ENCODE results near the gene VCL. TPM values are rescaled to one million over a fixed set of nuclear protein-coding genes. Genes with fewer than 3 reads are reported as not detected.
"Not testable (repeated sequence)": the region's sequence is repeated elsewhere in the genome, so short reads cannot be mapped to it uniquely, and the experiment has no call there.

The VCL gene
- total and polyA plus RNA-seq, 2 of the 8 experiments (the other 6 are each of a cell fraction or from before 2014, with no cell fraction given): 119 to 377 TPM

DNA sequence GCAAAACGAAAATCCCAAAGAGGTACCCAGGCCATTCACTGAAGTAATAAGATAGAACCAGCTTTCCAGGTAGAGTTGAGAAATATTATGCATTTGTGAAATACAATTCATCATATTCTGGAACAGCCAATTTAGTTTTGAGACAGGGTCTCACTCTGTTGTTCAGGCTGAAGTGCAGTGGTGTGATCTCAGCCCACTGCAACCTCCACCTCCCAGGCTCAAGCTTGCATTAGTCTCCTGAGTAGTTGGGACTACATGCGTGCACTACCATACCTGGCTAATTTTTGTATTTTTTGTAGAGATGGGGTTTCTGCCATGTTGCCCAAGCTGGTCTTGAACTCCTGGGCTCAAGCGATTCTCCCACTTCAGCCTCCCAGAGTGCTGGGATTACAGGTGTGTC is 16.7 kb downstream of the VCL start:
- H4K5ac ChIP-seq (ENCODE audit: insufficient read length, low read depth, low read length); H3K36me3 ChIP-seq (ENCODE audit: control insufficient read depth in 2 of 4, insufficient read depth in 4 of 4, low read length in 3 of 4); H3K18ac ChIP-seq (ENCODE audit: extremely low read depth, low read length); H3K4ac ChIP-seq (replicated peaks; ENCODE audit: insufficient read length, low read depth, low read length); H2BK15ac ChIP-seq (ENCODE audit: low read length); H4K20me1 ChIP-seq (replicated peaks in 1 of 2; ENCODE audit: control insufficient read depth in 1 of 2, insufficient read depth in 2 of 2, low read length in 2 of 2); H3K9ac ChIP-seq (replicated peaks in 1 of 4; ENCODE audit: extremely low read depth in 1 of 4, low read depth in 3 of 4, low read length in 3 of 4); H2BK20ac ChIP-seq (ENCODE audit: low read length); H2BK120ac ChIP-seq (replicated peaks; ENCODE audit: low read depth, low read length); DNase-seq (ENCODE audit: low read depth in 1 of 2, low spot score in 2 of 2); H4K8ac ChIP-seq (ENCODE audit: extremely low read depth, insufficient read depth, low read length); H3K23ac ChIP-seq (ENCODE audit: insufficient read length); H2AK5ac ChIP-seq (ENCODE audit: low read depth, low read length); H3K23me2 ChIP-seq (ENCODE audit: low read depth, low read length); H3K9me3 ChIP-seq (ENCODE audit: insufficient read depth in 2 of 2, low read depth in 1 of 2, low read length in 1 of 2); H4K91ac ChIP-seq (replicated peaks; ENCODE audit: insufficient read length, low read length); H3K4me2 ChIP-seq (ENCODE audit: insufficient read depth in 1 of 2, low read depth in 2 of 2, low read length in 2 of 2); CTCF ChIA-PET (ENCODE audit: partially characterized antibody); FAIRE-seq; H2BK5ac ChIP-seq (ENCODE audit: low read depth, low read length); H3K4me1 ChIP-seq (replicated peaks in 1 of 4; ENCODE audit: control insufficient read depth in 3 of 4, insufficient read depth in 4 of 4, low read length in 3 of 4); H2AFZ ChIP-seq (ENCODE audit: low read length); H2BK12ac ChIP-seq (ENCODE audit: low read depth, low read length); H3K27ac ChIP-seq (ENCODE audit: low read depth, low read length); H3K14ac ChIP-seq (ENCODE audit: insufficient read length); H3K4me3 ChIP-seq (ENCODE audit: extremely low read depth in 1 of 4, insufficient read depth in 2 of 4, low read depth in 3 of 4, low read length in 4 of 4); H3K56ac ChIP-seq (replicated peaks; ENCODE audit: insufficient read length, low read depth, low read length); H3K79me1 ChIP-seq (ENCODE audit: low read depth, low read length); H3K27me3 ChIP-seq (replicated peaks in 1 of 4; ENCODE audit: control insufficient read depth in 3 of 4, extremely low read depth in 1 of 4, insufficient read depth in 3 of 4, low read length in 3 of 4): not testable (repeated sequence)
- H3K79me2 ChIP-seq (ENCODE audit: control insufficient read depth in 1 of 2, insufficient read depth in 2 of 2, low read length in 2 of 2): peaks cover 7 to 97% of the 10 kb centered on the region in 2 experiments
- 94% methylated on average over 3 of the region's 3 CpGs; no CpG with 5 or more reads in 1 of the 2 experiments for WGBS, 2 experiments (ENCODE audit: extremely low coverage in 1 of 2, insufficient coverage in 1 of 2, insufficient read length in 1 of 2, insufficient replicate concordance in 2 of 2, low coverage in 1 of 2, low lambda C conversion rate in 2 of 2, missing lambda C conversion rate in 1 of 2)
- POLR2A ChIA-PET (ENCODE audit: partially characterized antibody): interaction anchor here (1.7 to 10.0 kb wide), 3 partner anchors 10 to 48 kb away, joined by 6 to 170 read pairs (median 18); partner anchors contain the start of gene VCL
- peak; percentile 27 to 52; a peak in 2 of 3 replicates for TF ChIP-seq POLR2A (IDR thresholded peaks at IDR 0.05; ENCODE audit: control extremely low read depth in 1 of 2, low read depth in 2 of 2, low read length in 2 of 2)
- peak; percentile 74; the same call in 1 of the 2 replicates for TF ChIP-seq POLR2AphosphoS5 (IDR thresholded peaks at IDR 0.05; ENCODE audit: low read depth, low read length)

Data from H1 (cell line).